A549 (cell line): ENCODE measurements around the gene GIMAP2. TPM values are rescaled to one million over a fixed set of nuclear protein-coding genes. Genes with fewer than 3 reads are reported as not detected.

Source experiments
- ATAC-seq, 2 experiments: fragments of 200-7000 bp in 1 of 2; fragments of >200 bp in 1 of 2; cut with Nextera tagmentation in 1 of 2; cut with Tn5 transposase in 1 of 2; 3 replicates each; pipeline versions ENCODE4 v1.8.0 to v1.9.1; 2018 to 2020; ENCODE audit warnings: mild to moderate bottlenecking in 1 of 2, moderate library complexity in 1 of 2
- CTCF ChIA-PET: fragments of 300-600 bp; sonication (Branson Sonifier 250); formaldehyde crosslinking; extraction: SDS; loops from one replicate; lab custom pipeline; 2021; ENCODE audit warnings: antibody characterized with exemption, inconsistent platforms; lab: Yijun Ruan, JAX
- POLR2A ChIA-PET: fragments of 350-600 bp; formaldehyde crosslinking; extraction: SDS; loops from one replicate; lab custom pipeline; 2021; ENCODE audit warnings: antibody characterized with exemption, inconsistent platforms; lab: Yijun Ruan, JAX
- DNase-seq, 2 experiments: peaks; one replicate each; pipeline versions ENCODE4 v3.0.0 to v3.0.0-alpha.2; 2011 to 2016; ENCODE audit warnings: low read depth in 1 of 2, low spot score in 1 of 2
- FAIRE-seq: peaks from 2 replicates; lab custom pipeline; 2011; peaks lifted over from hg19 to GRCh38; lab: Jason Lieb, UNC
- H3K27ac ChIP-seq, 2 experiments: fragments of >200 bp; sonication (Bioruptor Twin); formaldehyde crosslinking; 3 replicates each; pipeline ENCODE4 v1.5.1; 2016 to 2017
- H3K4me1 ChIP-seq: fragments of >200 bp; sonication (Bioruptor Twin); formaldehyde crosslinking; 3 replicates; pipeline ENCODE4 v1.6.1; 2016
- H3K4me2 ChIP-seq: fragments of >200 bp; sonication (Bioruptor Twin); formaldehyde crosslinking; 3 replicates; pipeline ENCODE4 v1.6.1; 2016
- H3K4me3 ChIP-seq: fragments of >200 bp; sonication (Bioruptor Twin); formaldehyde crosslinking; 3 replicates; pipeline ENCODE4 v1.5.1; 2016
- H3K9me3 ChIP-seq: fragments of >200 bp; sonication (Bioruptor Twin); formaldehyde crosslinking; 3 replicates; pipeline ENCODE4 v1.6.1; 2016
- BCL3 ChIP-seq: fragments of >200 bp; sonication (Bioruptor Twin); formaldehyde crosslinking; IDR thresholded peaks from 3 replicates; pipeline ENCODE4 v1.6.1; 2016
- BHLHE40 ChIP-seq: IDR thresholded peaks from 2 replicates; pipeline ENCODE4 v1.6.1; 2012; ENCODE audit warnings: low read depth, low read length, inconsistent platforms
- CBX8 ChIP-seq: fragments of 200-600 bp; sonication (generic); IDR thresholded peaks from 2 replicates; pipeline ENCODE4 v1.6.1; 2016
- CHD2 ChIP-seq: fragments of 150-350 bp; IDR thresholded peaks from 2 replicates; pipeline ENCODE4 v1.6.1; 2014; ENCODE audit warnings: low read length; ENCODE audit not compliant: partially characterized antibody
- CTCF ChIP-seq: fragments of >200 bp; sonication (Bioruptor Twin); formaldehyde crosslinking; IDR thresholded peaks from 3 replicates; pipeline ENCODE4 v1.5.1; 2016
- E2F6 ChIP-seq: IDR thresholded peaks from 2 replicates; pipeline ENCODE4 v1.6.1; 2012; ENCODE audit warnings: low read depth, borderline replicate concordance
- EHF ChIP-seq: fragments of 250-450 bp; sonication (Bioruptor Pico); IDR thresholded peaks from 2 replicates; pipeline ENCODE4 v1.5.0; 2020; ENCODE audit warnings: mild to moderate bottlenecking
- EHMT2 ChIP-seq: fragments of 200-600 bp; sonication (generic); IDR thresholded peaks from 2 replicates; pipeline ENCODE4 v1.6.1; 2016; ENCODE audit warnings: antibody characterized with exemption, low read depth, mild to moderate bottlenecking, moderate library complexity
- FOSL2 ChIP-seq, 2 experiments: fragments of 450-650 bp in 1 of 2; fragments of >200 bp in 1 of 2; sonication (Bioruptor Twin) in 1 of 2; formaldehyde crosslinking; IDR thresholded peaks; 2 replicates each; pipeline versions ENCODE4 v1.5.0 to v1.6.1; 2016 to 2020; ENCODE audit warnings: mild to moderate bottlenecking in 1 of 2, moderate library complexity in 1 of 2
- GATA3 ChIP-seq: IDR thresholded peaks from 2 replicates; pipeline ENCODE4 v1.6.1; 2012; ENCODE audit warnings: borderline replicate concordance
- JUN ChIP-seq, 2 experiments: fragments of >200 bp; sonication (Bioruptor Twin); formaldehyde crosslinking; IDR thresholded peaks; 2 replicates in 1 of 2; 3 replicates in 1 of 2; pipeline ENCODE4 v1.6.1; 2016 to 2017
- MAX ChIP-seq: IDR thresholded peaks from 2 replicates; pipeline ENCODE4 v1.6.1; 2012
- MAZ ChIP-seq: fragments of 150-350 bp; IDR thresholded peaks from 2 replicates; pipeline ENCODE4 v1.6.1; 2014; ENCODE audit warnings: antibody characterized with exemption, low read depth, low read length, borderline replicate concordance
- NPAS2 ChIP-seq: fragments of 250-450 bp; sonication (Bioruptor Pico); IDR thresholded peaks from 2 replicates; pipeline ENCODE4 v1.8.0; 2022; ENCODE audit warnings: mild to moderate bottlenecking, moderate library complexity, borderline replicate concordance
- RCOR1 ChIP-seq: fragments of 150-350 bp; IDR thresholded peaks from 2 replicates; pipeline ENCODE4 v1.6.1; 2014; ENCODE audit warnings: antibody characterized with exemption, low read length, low read depth
- REST ChIP-seq: fragments of 200-600 bp; sonication (generic); IDR thresholded peaks from 2 replicates; pipeline ENCODE4 v1.6.1; 2016; ENCODE audit warnings: antibody characterized with exemption, mild to moderate bottlenecking, moderate library complexity
- SMC3 ChIP-seq: fragments of >200 bp; sonication (Bioruptor Twin); formaldehyde crosslinking; IDR thresholded peaks from 3 replicates; pipeline ENCODE4 v1.6.1; 2018; ENCODE audit warnings: inconsistent platforms
- ZFP36 ChIP-seq: fragments of 450-650 bp; IDR thresholded peaks from 2 replicates; pipeline ENCODE4 v1.6.1; 2014; ENCODE audit warnings: borderline replicate concordance; ENCODE audit not compliant: partially characterized antibody
- ZNF302 ChIP-seq: fragments of 250-450 bp; sonication (Bioruptor Pico); IDR thresholded peaks from 2 replicates; pipeline ENCODE4 v1.9.0; 2021; ENCODE audit warnings: inconsistent platforms, mild to moderate bottlenecking, moderate library complexity
- WGBS: methylation state at CpG from one replicate; pipeline ENCODE4 v1.1.6; 2017; ENCODE audit errors: missing lambda C conversion rate; 5-methylcytosine and 5-hydroxymethylcytosine counted together
- polyA plus RNA-seq, 4 experiments: library from polyadenylated mRNA; depleted of rRNA in 3 of 4; stranded (reverse); fragments of >200 nt; fragmentation: RNase III in 1 of 4; extraction: RNeasy Plus Mini Kit Qiagen cat#74134 plus additional on column Dnase treatment in 1 of 4; gene quantifications; 2 replicates in 3 of 4; 3 replicates in 1 of 4; pipeline ENCODE4 v1.2.3, GENCODE V29; 2011 to 2017

GIMAP2 gene
- polyA plus RNA-seq, 2 of the 4 experiments (the other 2 are of a cell fraction), result 0.14 TPM; not detected in 1

- H3K4me1 ChIP-seq, result no peaks in the 10 kb centered on the region
- H3K4me3 ChIP-seq, result no peak within 1 kb of the TSS
- H3K9me3 ChIP-seq, result no peaks in the 10 kb centered on the region
- FAIRE-seq (no peak), ATAC-seq (peak in 1 of 2 experiments; percentile 32; a peak in 3 of 6 replicates), DNase-seq (no peak)
- 10% methylated on average over 12 of the region's 14 CpGs for WGBS
- H3K27ac ChIP-seq, result no peak within 1 kb of the TSS
- POLR2A ChIA-PET, result no interaction called here
- H3K4me2 ChIP-seq, result no peak within 1 kb of the TSS
- no peak for TF ChIP-seq FOSL2 (IDR thresholded peaks at IDR 0.05)
- TF ChIP-seq FOSL2 (CRISPR knock-in tag; IDR thresholded peaks at IDR 0.05), result no peak
- no peak for TF ChIP-seq BHLHE40
- no peak for TF ChIP-seq BCL3
- TF ChIP-seq EHF, result no peak
- no peak for TF ChIP-seq ZNF302 (CRISPR knock-in tag)
- TF ChIP-seq EHMT2, result no peak
- TF ChIP-seq CHD2, result no peak
- TF ChIP-seq ZFP36, result no peak
- CTCF ChIA-PET, result interaction anchor here (1.0 kb wide), 1 partner anchor 43 kb away, joined by 3 read pairs; no protein-coding TSS in a partner anchor
Measured at GRCh38 chr7:150737265-150738055, 52.0 kb downstream of the GIMAP2 start, which contains the start of gene GIMAP5. Gene GIMAP5 (plus strand): TSS chr7:150737418. CDS start chr7:150740885, 3,467 bp downstream.

- H3K4me3 ChIP-seq, result no peak overlapping the region
- TF ChIP-seq GATA3 (no peak), MAX (no peak), EHF (no peak), RCOR1 (no peak), ZNF302 (CRISPR knock-in tag) (no peak), REST (no peak), FOSL2 (IDR thresholded peaks at IDR 0.05) (no peak), FOSL2 (CRISPR knock-in tag; IDR thresholded peaks at IDR 0.05) (no peak), CTCF (no peak), SMC3 (no peak), JUN (IDR thresholded peaks at IDR 0.05) (no peak), CBX8 (no peak), NPAS2 (CRISPR knock-in tag) (no peak), E2F6 (no peak), MAZ (no peak)
- CTCF ChIA-PET, result interaction anchor here (1.0 kb wide), 2 partner anchors 41 to 42 kb away, joined by 3 read pairs; no protein-coding TSS in a partner anchor
- H3K9me3 ChIP-seq, result no peaks in the 10 kb centered on the region
- 41% methylated on average over 5 of the region's 5 CpGs for WGBS
- no peak for DNase-seq
- no peak overlapping the region for H3K4me2 ChIP-seq
- FAIRE-seq, result no peak
- H3K4me1 ChIP-seq, result no peaks in the 10 kb centered on the region
- POLR2A ChIA-PET, result no interaction called here
- ATAC-seq, result no peak
- H3K27ac ChIP-seq, result no peak overlapping the region
Measured at GRCh38 chr7:150738092-150738491, 52.6 kb downstream of the GIMAP2 start.
